ENCODE data around the gene ATF6.
"Not testable (repeated sequence)": the region's sequence is repeated elsewhere in the genome, so short reads cannot be mapped to it uniquely, and the experiment has no call there.

Gene ATF6

GRCh38 chr1:161832299-161832907, 66.3 kb downstream of the ATF6 start:
- not testable (repeated sequence) for DNase-seq (ENCODE audit: low spot score)

GRCh38 chr1:161834967-161835550, 68.9 kb downstream of the ATF6 start:
- no peak for DNase-seq (ENCODE audit: low spot score)

GRCh38 chr1:161836018-161836417, 69.9 kb downstream of the ATF6 start:
- DNase-seq (ENCODE audit: low spot score) = no peak

GRCh38 chr1:161838362-161838761, 72.2 kb downstream of the ATF6 start:
- DNase-seq (ENCODE audit: low spot score) = no peak

GRCh38 chr1:161838885-161839284, 72.8 kb downstream of the ATF6 start:
- no peak for DNase-seq (ENCODE audit: low spot score)

- DNase-seq (ENCODE audit: low spot score) = no peak
Measured at GRCh38 chr1:161839591-161839990, 73.5 kb downstream of the ATF6 start.

- no peak for DNase-seq (ENCODE audit: low spot score)
Measured at GRCh38 chr1:161840363-161840762, 74.2 kb downstream of the ATF6 start.

GRCh38 chr1:161843156-161843555, 77.0 kb downstream of the ATF6 start:
- DNase-seq (ENCODE audit: low spot score) = peak; percentile 51

- DNase-seq (ENCODE audit: low spot score) = no peak
Measured at GRCh38 chr1:161844696-161845095, 78.6 kb downstream of the ATF6 start.

- DNase-seq (ENCODE audit: low spot score) = no peak
Measured at GRCh38 chr1:161848676-161849075, 82.6 kb downstream of the ATF6 start.

- DNase-seq (ENCODE audit: low spot score) = no peak
Measured at GRCh38 chr1:161849518-161849917, 83.4 kb downstream of the ATF6 start.

- no peak for DNase-seq (ENCODE audit: low spot score)
Measured at GRCh38 chr1:161855260-161855659, 89.1 kb downstream of the ATF6 start.

GRCh38 chr1:161858271-161858670, 92.2 kb downstream of the ATF6 start:
- DNase-seq (ENCODE audit: low spot score) = no peak

GRCh38 chr1:161863549-161863948, 97.4 kb downstream of the ATF6 start:
- DNase-seq (ENCODE audit: low spot score) = no peak

- no peak for DNase-seq (ENCODE audit: low spot score)
Measured at GRCh38 chr1:161864577-161864976, 98.5 kb downstream of the ATF6 start.

- DNase-seq (ENCODE audit: low spot score) = no peak
Measured at GRCh38 chr1:161866241-161866640, 100.1 kb downstream of the ATF6 start.

GRCh38 chr1:161868832-161869231, 102.7 kb downstream of the ATF6 start:
- DNase-seq (ENCODE audit: low spot score) = no peak

- DNase-seq (ENCODE audit: low spot score) = no peak
Measured at GRCh38 chr1:161869291-161869690, 103.2 kb downstream of the ATF6 start.

- DNase-seq (ENCODE audit: low spot score) = no peak
Measured at GRCh38 chr1:161872506-161872905, 106.4 kb downstream of the ATF6 start.

- DNase-seq (ENCODE audit: low spot score) = no peak
Measured at GRCh38 chr1:161879261-161879660, 113.1 kb downstream of the ATF6 start.

GRCh38 chr1:161884475-161884874, 118.4 kb downstream of the ATF6 start:
- no peak for DNase-seq (ENCODE audit: low spot score)

GRCh38 chr1:161885003-161885402, 118.9 kb downstream of the ATF6 start:
- no peak for DNase-seq (ENCODE audit: low spot score)

GRCh38 chr1:161885759-161886158, 119.6 kb downstream of the ATF6 start:
- DNase-seq (ENCODE audit: low spot score) = no peak

GRCh38 chr1:161886589-161886988, 120.5 kb downstream of the ATF6 start:
- DNase-seq (ENCODE audit: low spot score) = no peak

All from kidney capillary endothelial cell (primary cell).